LNCaP clone FGC (cell line): ENCODE data around the gene LRRC71.

ENCODE experiments used
- DNase-seq: peaks from one replicate; pipeline ENCODE4 v3.0.0-alpha.2; 2011; ENCODE audit warnings: low read depth
- H3K4me3 ChIP-seq: 2 replicates; pipeline ENCODE4 v1.5.1; 2011; ENCODE audit warnings: mild to moderate bottlenecking, low read depth, low read length, control low read depth
- CTCF ChIP-seq: IDR thresholded peaks from 2 replicates; pipeline ENCODE4 v1.5.1; 2012; ENCODE audit warnings: mild to moderate bottlenecking; ENCODE audit not compliant: control insufficient read depth, insufficient read depth; ENCODE audit errors: extremely low read depth

Gene LRRC71

GRCh38 chr1:156905651-156906050 lies 14.8 kb upstream of the LRRC71 start:
- TF ChIP-seq CTCF, result no peak
- no peak overlapping the region for H3K4me3 ChIP-seq
- DNase-seq, result no peak

GRCh38 chr1:156906206-156906906 lies 14.1 kb upstream of the LRRC71 start:
- no peak for DNase-seq
- no peak overlapping the region for H3K4me3 ChIP-seq
- no peak for TF ChIP-seq CTCF

- no peak for TF ChIP-seq CTCF
- no peak overlapping the region for H3K4me3 ChIP-seq
- DNase-seq, result no peak
These were observed 11.9 kb upstream of the LRRC71 start for GRCh38 chr1:156908541-156908940.

- no peak for DNase-seq
- TF ChIP-seq CTCF, result no peak
- H3K4me3 ChIP-seq, result no peak overlapping the region
These were observed 11.5 kb upstream of the LRRC71 start for GRCh38 chr1:156908955-156909354.

- no peak for TF ChIP-seq CTCF
- H3K4me3 ChIP-seq, result no peak overlapping the region
- no peak for DNase-seq
These were observed 10.8 kb upstream of the LRRC71 start for GRCh38 chr1:156909671-156910070.

- DNase-seq, result no peak
- TF ChIP-seq CTCF, result peak; percentile 92
These were observed 10.1 kb upstream of the LRRC71 start for GRCh38 chr1:156910309-156910782.

More at GRCh38 chr1:156910309-156910782, 10.1 kb upstream of the LRRC71 start:
- no peak overlapping the region for H3K4me3 ChIP-seq
